NCI-H2227 (cell line): Measurements from ENCODE around the gene TMEM192.
"Not testable (repeated sequence)": the region's sequence is repeated elsewhere in the genome, so short reads cannot be mapped to it uniquely, and the experiment has no call there.

Experiments
- DNase-seq: peaks from one replicate; lab custom pipeline; 2025; ENCODE audit not compliant: unreplicated experiment; lab: John Stamatoyannopoulos, UW

TMEM192 gene

GRCh38 chr4:165094873-165095272 is 17.8 kb downstream of the TMEM192 start:
- no peak for DNase-seq

DNA sequence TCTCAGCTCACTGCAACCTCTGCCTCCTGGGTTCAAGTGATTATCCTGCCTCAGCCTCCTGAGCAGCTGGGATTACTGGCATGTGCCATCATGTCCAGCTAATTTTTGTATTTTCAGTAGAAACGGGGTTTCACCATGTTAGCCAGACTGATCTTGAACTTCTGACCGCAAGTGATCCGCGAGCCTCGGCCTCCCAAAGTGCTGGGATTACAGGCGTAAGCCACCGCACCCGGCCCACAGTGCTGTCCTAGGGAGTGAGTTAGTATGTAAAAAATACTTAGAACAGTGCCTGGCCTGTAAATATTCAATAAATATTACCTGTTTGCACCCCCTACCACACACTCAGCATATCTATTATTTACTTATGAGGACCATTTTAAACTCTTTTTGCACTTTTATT is 20.5 kb downstream of the TMEM192 start:
- not testable (repeated sequence) for DNase-seq

GRCh38 chr4:165088366-165088765 is 24.3 kb downstream of the TMEM192 start:
- no peak for DNase-seq

- DNase-seq = no peak
These were observed 26.7 kb downstream of the TMEM192 start for GRCh38 chr4:165085946-165086345.

GRCh38 chr4:165084787-165085186 is 27.9 kb downstream of the TMEM192 start:
- not testable (repeated sequence) for DNase-seq

DNA sequence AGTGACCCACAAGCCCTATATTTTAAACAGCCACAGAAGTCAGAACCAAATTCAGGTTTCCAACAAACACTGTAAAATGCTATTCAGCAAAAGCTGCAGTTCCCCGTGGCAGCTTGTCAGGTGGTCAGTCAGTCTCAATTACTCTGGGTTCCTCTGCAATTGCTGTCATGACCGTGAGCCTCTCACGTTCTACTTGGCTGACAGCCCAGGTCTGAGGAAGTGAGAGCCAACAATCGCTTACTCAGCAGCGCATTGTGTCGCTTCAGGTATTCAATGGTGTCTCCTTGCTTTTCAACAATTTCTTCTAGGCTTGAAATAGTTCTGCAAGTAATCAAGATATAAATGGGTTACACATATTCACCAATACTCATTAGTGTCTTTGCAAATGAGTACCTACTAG is 33.2 kb downstream of the TMEM192 start:
- DNase-seq = peak; percentile 61

DNA sequence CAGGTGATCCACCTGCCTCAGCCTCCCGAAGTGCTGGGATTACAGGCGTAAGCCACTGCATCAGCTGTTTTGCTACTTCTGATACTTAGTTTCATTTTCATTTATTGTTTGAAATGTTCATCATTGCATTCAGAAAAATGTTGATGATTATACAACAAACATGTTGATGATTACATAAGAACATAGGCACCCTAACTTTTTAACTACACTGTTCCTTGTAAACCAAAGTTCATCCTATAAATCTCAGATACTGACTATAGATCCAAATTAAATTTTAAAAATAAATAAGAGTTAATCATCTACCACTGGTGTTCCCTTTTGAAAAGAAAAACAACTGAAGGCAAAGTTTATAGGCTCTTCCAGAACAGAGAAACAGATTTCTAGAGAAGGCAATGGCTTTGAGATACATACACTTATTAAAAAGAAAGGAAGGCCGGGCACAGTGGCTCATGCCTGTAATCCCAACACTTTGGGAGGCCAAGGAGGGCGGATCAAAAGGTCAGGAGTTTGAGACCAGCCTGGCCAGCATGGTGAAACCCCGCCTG is 35.6 kb downstream of the TMEM192 start:
- no peak for DNase-seq

DNA sequence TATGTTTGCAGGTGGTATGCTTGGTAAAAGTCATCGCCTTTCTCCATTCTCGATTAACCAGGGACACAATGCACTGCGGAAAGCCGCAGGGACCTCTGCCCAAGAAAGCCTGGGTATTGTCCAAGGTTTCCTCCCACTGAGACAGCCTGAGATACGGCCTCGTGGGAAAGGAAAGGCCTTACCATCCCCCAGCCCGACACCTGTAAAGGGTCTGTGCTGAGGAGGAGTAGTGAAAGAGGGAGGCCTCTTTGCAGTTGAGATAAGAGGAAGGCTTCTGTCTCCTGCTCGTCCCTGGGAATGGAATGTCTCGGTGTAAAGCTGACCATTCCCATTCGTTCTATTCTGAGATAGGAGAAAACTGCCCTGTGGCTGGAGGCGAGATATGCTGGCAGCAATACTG is 39.3 kb downstream of the TMEM192 start:
- DNase-seq = not testable (repeated sequence)

GRCh38 chr4:165070560-165070959 is 42.1 kb downstream of the TMEM192 start:
- no peak for DNase-seq

- DNase-seq = no peak
These were observed 51.7 kb downstream of the TMEM192 start for GRCh38 chr4:165060938-165061337.

- peak; percentile 62 for DNase-seq
These were observed 53.3 kb downstream of the TMEM192 start for GRCh38 chr4:165059386-165059785.

DNA sequence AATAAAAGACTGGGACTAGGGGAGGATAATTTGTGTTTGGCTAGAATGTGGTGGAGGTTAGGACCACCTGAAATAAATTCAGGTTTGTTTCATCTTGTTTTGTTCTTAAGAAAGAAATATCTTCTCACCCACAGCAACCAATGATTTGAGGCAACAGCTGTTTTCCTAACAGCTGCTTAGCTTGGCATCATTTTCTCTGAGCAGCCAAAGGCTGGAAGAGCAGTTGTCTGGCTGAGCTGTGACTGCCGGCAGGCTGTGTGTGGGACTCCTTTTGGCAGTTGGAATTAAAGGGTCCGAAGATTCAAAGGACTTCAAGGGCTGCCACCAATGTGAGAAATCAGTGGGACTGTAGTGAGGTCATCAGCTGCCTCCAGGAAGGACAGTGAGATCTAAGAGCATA is 54.0 kb downstream of the TMEM192 start:
- no peak for DNase-seq

DNA sequence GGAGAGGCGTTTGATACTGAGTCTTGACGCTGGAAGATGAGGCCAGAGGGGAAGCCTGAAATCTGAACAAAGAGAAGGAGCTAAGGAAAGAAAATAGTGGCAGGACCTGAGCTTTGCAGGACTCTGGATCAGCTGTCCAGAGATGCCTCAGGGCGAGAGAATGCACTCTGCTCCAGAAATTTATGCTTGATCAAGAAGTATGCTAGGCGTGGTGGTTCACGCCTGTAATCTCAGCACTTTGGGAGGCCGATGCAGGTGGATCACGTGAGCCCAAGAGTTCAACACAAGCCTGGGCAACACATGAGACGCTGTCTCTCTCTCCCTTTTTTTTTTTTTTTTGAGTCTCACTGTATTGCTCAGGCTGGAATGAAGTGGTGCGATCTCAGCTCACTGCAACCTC is 57.1 kb downstream of the TMEM192 start:
- DNase-seq = no peak

GRCh38 chr4:165053645-165054044 is 59.0 kb downstream of the TMEM192 start, which contains the start of gene TRIM75:
Gene TRIM75 (plus strand): TSS chr4:165053866. CDS start chr4:165059148, 5,282 bp downstream.
- DNase-seq = no peak

DNA sequence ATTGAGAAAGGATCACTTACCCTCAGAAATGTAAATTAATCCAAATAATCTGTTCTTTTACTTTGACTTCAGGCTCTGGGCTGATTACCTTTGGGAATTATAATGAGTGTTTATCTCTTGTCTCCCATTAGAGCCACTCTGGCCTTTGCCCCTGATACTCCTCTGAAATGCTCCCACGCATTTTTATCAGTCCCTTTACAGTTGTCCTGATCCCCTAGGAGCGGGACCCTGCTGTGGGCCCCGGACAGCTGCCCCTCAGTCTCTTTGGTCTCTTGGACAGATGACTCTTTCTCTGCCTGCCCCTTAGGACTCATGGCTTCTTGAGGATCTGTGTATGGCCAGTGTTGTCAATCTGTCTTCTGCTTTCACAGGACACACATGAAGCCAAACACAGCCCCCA is 60.0 kb downstream of the TMEM192 start:
- no peak for DNase-seq

GRCh38 chr4:165048170-165048569 is 64.5 kb downstream of the TMEM192 start:
- DNase-seq = no peak

DNA sequence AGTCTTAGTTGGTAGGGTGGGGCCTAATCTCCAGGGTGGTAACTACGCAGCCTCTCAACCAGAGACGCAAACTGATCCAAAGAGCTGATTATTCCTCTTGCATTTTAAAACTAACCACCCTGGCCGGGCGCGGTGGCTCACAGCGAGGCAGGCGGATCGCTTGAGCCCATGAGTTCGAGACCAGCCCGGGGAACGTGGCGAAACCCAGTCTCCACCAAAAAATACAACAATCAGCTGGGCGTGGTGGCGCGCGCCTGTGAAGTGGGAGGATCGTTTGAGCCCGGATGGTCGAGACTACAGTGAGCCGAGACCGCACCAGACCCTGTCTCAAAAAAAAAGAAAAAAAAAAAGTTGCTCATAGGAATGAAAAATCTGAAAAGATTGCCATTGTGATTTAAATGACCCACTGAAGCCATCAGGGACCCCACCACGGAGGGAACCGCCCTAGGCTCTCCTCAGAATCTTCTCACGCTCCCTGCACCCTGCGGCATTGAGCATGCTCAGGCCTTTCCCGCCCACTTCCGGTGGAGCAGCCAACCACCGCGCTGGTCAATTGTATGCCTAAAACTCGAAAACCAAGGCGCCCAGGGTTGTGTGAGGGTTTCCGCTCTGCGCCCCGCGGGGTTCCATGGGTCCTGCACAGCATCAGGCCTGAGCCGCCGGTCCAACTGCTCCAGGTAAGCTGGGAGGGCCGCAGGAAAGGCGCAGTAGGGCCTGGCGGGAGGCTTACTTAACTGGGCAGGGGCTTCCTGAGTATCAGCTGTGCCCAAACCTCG is 81.0 kb downstream of the TMEM192 start, which contains the start of gene TRIM60:
TSS of gene TRIM60 (plus strand) at position 564 of the 776 bp plus-strand sequence. CDS start 8,074 bp downstream, outside the sequence.
- no peak for DNase-seq

GRCh38 chr4:165027762-165028402 is 84.8 kb downstream of the TMEM192 start:
- DNase-seq = no peak

- not testable (repeated sequence) for DNase-seq
These were observed 86.9 kb downstream of the TMEM192 start for GRCh38 chr4:165025782-165026181.
